Renal cortical epithelial cell (primary cell): Measurements from ENCODE around the gene CSRNP2. TPM values are rescaled to one million over a fixed set of nuclear protein-coding genes. Genes with fewer than 3 reads are reported as not detected.
A peak's percentile ranks its signal among the peaks of the same experiment; 100 is the strongest.
"Not testable (repeated sequence)": the region's sequence is repeated elsewhere in the genome, so short reads cannot be mapped to it uniquely, and the experiment has no call there.

Source experiments
- DNase-seq: peaks from one replicate; pipeline ENCODE4 v3.0.0-alpha.2; 2011; ENCODE audit warnings: low read depth
- total RNA-seq: library from RNA; depleted of rRNA; stranded (reverse); fragments of >200 nt; gene quantifications from 2 replicates; pipeline ENCODE4 v1.2.3, GENCODE V29; 2014

The CSRNP2 gene
- total RNA-seq, 1 donor from 2014 or later: 40.8 TPM

- DNase-seq: peak; percentile 68
These were observed 55.1 kb downstream of the CSRNP2 start for GRCh38 chr12:51028126-51028812.

GRCh38 chr12:51027342-51027835 lies 56.0 kb downstream of the CSRNP2 start:
- DNase-seq: no peak

GRCh38 chr12:51025836-51026638 lies 57.4 kb downstream of the CSRNP2 start, which contains the start of gene SLC11A2:
SLC11A2 (minus strand) TSS chr12:51026384; CDS start chr12:51010728, 15,656 bp downstream.
- DNase-seq: peak; percentile 86

GRCh38 chr12:51025338-51025835 lies 58.0 kb downstream of the CSRNP2 start:
- no peak for DNase-seq

- no peak for DNase-seq
These were observed 59.6 kb downstream of the CSRNP2 start for GRCh38 chr12:51023625-51024382.

GRCh38 chr12:51021694-51022093 lies 61.7 kb downstream of the CSRNP2 start:
- no peak for DNase-seq

- DNase-seq: no peak
These were observed 62.8 kb downstream of the CSRNP2 start for GRCh38 chr12:51020448-51021182.

GRCh38 chr12:51019927-51020326 lies 63.5 kb downstream of the CSRNP2 start:
- no peak for DNase-seq

GRCh38 chr12:51018956-51019355 lies 64.4 kb downstream of the CSRNP2 start:
- no peak for DNase-seq

- DNase-seq: no peak
These were observed 65.9 kb downstream of the CSRNP2 start for GRCh38 chr12:51017452-51017851.

- DNase-seq: not testable (repeated sequence)
These were observed 68.9 kb downstream of the CSRNP2 start for GRCh38 chr12:51014467-51014866.

GRCh38 chr12:51013441-51013840 lies 70.0 kb downstream of the CSRNP2 start:
- DNase-seq: peak; percentile 76

- DNase-seq: no peak
These were observed 70.7 kb downstream of the CSRNP2 start for GRCh38 chr12:51012570-51013236.

- DNase-seq: peak; percentile 72
These were observed 71.4 kb downstream of the CSRNP2 start for GRCh38 chr12:51011955-51012354.

Other genes starting within 250 kb of the CSRNP2 start
- gene TMPRSS12, start 240.7 kb downstream of the CSRNP2 start, total RNA-seq: not detected in 2 replicates
- gene HIGD1C, start 131.1 kb downstream of the CSRNP2 start, total RNA-seq: not detected in 2 replicates
- 76.7 and 78.5 TPM in 2 replicates for gene SLC11A2, start 57.2 kb downstream of the CSRNP2 start, total RNA-seq
- 24.3 and 33.0 TPM in 2 replicates for gene LETMD1, start 35.3 kb downstream of the CSRNP2 start, total RNA-seq
- 14.1 and 31.3 TPM in 2 replicates for gene TFCP2, start 89.5 kb upstream of the CSRNP2 start, total RNA-seq
- gene POU6F1, start 134.5 kb upstream of the CSRNP2 start, total RNA-seq: 0.35 and 2.6 TPM in 2 replicates
- gene DAZAP2, start 155.2 kb upstream of the CSRNP2 start, total RNA-seq: 88.9 and 170 TPM in 2 replicates
- 19.8 and 22.5 TPM in 2 replicates for gene SMAGP, start 186.8 kb upstream of the CSRNP2 start, total RNA-seq
- gene BIN2, start 240.6 kb upstream of the CSRNP2 start, total RNA-seq: not detected in 2 replicates